K562 (cell line): ENCODE measurements around the gene ZFP57. TPM values are rescaled to one million over a fixed set of nuclear protein-coding genes. Genes with fewer than 3 reads are reported as not detected.
A peak's percentile ranks its signal among the peaks of the same experiment; 100 is the strongest.

Source experiments
- CHD1 ChIP-seq: fragments of 200-600 bp; sonication (generic); IDR thresholded peaks from one replicate; pipeline ENCODE4 v1.6.1; 2012; ENCODE audit warnings: mild to moderate bottlenecking, moderate library complexity, low read length, inconsistent platforms
- HNRNPH1 ChIP-seq: fragments of 200-400 bp; formaldehyde crosslinking; optimal IDR thresholded peaks from 2 replicates; pipeline ENCODE3; 2017; ENCODE audit warnings: low read depth, mild to moderate bottlenecking, low read length, moderate library complexity
- LARP7 ChIP-seq: fragments of 450-650 bp; IDR thresholded peaks from 2 replicates; pipeline ENCODE4 v1.6.1; 2016
- MEIS2 ChIP-seq: fragments of 450-650 bp; IDR thresholded peaks from 2 replicates; pipeline ENCODE4 v1.6.1; 2014; ENCODE audit warnings: mild to moderate bottlenecking; ENCODE audit not compliant: partially characterized antibody
- NCOA1 ChIP-seq: fragments of 450-650 bp; IDR thresholded peaks from 2 replicates; pipeline ENCODE4 v1.6.1; 2016; ENCODE audit warnings: low read depth
- POLR3G ChIP-seq: IDR thresholded peaks from 2 replicates; pipeline ENCODE4 v1.6.1; 2011; ENCODE audit not compliant: insufficient read length, insufficient replicate concordance; ENCODE audit errors: extremely low read depth
- SMC3 ChIP-seq: conservative IDR thresholded peaks from 2 replicates; pipeline ENCODE4 v1.6.1; 2011; ENCODE audit warnings: low read depth, low read length, improper control_type of control experiment; ENCODE audit not compliant: insufficient read depth
- ZFP36 ChIP-seq: fragments of 150-350 bp; IDR thresholded peaks from 2 replicates; pipeline ENCODE4 v1.6.1; 2018; ENCODE audit warnings: low read length, low read depth; ENCODE audit not compliant: partially characterized antibody
- ZNF583 ChIP-seq: fragments of 250-450 bp; sonication (Bioruptor Pico); IDR thresholded peaks from 2 replicates; pipeline ENCODE4 v1.4.0; 2020
- ZNF76 ChIP-seq: fragments of 250-450 bp; sonication (Bioruptor Pico); IDR thresholded peaks from 2 replicates; pipeline ENCODE4 v1.4.0; 2020; ENCODE audit warnings: mild to moderate bottlenecking, moderate library complexity, borderline replicate concordance
- ZZZ3 ChIP-seq: fragments of 450-650 bp; IDR thresholded peaks from 2 replicates; pipeline ENCODE4 v1.6.1; 2016; ENCODE audit warnings: antibody characterized with exemption, mild to moderate bottlenecking, moderate library complexity
- polyA plus RNA-seq, 8 experiments: library from polyadenylated mRNA; depleted of rRNA in 4 of 8; stranded (reverse) in 5 of 8; unstranded in 3 of 8; fragments of >200 nt; fragmentation: Nextera tagmentation in 2 of 8; fragmentation: Illumina TruSeq in 1 of 8; extraction: Ambion mirVana in 2 of 8; extraction: Trizol in 1 of 8; gene quantifications; 2 replicates each; pipeline versions ENCODE4 v1.2.1 to v1.2.3, GENCODE V29; 2011 to 2014; ENCODE audit warnings: inconsistent platforms in 1 of 8, missing spikeins in 1 of 8
- total RNA-seq, 7 experiments: library from RNA; depleted of rRNA in 6 of 7; stranded (reverse); fragments of >200 nt in 6 of 7; fragmentation: Illumina TruSeq in 2 of 7; extraction: Trizol in 2 of 7; gene quantifications; 2 replicates each; pipeline versions ENCODE4 v1.2.1 to v1.2.3, GENCODE V29; 2011 to 2021; ENCODE audit warnings: low replicate concordance in 1 of 7
- TF ChIP-seq, protein P1 (sequence below), 2 experiments: fragments of 450-650 bp; IDR thresholded peaks; 2 replicates each; pipeline ENCODE4 v1.6.1; 2016; ENCODE audit warnings: mild to moderate bottlenecking in 2 of 2, borderline replicate concordance in 1 of 2, low read depth in 1 of 2, moderate library complexity in 1 of 2
- TF ChIP-seq, protein P2 (sequence below): IDR thresholded peaks from 2 replicates; pipeline ENCODE4 v1.6.1; 2011; ENCODE audit not compliant: insufficient read length; ENCODE audit errors: extremely low read depth

Gene ZFP57
- total and polyA plus RNA-seq, 9 of the 15 experiments (the other 6 are each of a cell fraction or from before 2014, with no cell fraction given), result 0.04 to 0.28 (median 0.13) TPM

DNA sequence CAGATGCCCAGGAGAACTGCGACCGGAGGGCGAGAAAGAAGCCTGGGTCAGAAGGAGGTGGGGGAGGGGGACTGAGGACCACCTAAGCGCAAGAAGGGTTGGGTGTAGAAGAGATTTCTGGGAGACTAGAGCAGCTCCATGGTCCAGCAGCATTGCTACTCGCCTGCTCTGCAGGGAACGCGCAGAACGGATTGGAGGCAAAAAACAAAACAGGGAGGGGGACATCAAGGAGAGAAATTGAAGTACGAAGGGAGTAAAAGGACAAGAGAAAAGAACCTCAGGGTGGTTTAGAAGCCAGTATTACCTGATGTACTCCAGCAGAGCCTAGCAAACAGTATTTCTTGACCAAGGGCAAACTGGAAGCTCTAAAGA, 47.4 kb downstream of the ZFP57 start (continued):
- TF ChIP-seq, protein P1, sequence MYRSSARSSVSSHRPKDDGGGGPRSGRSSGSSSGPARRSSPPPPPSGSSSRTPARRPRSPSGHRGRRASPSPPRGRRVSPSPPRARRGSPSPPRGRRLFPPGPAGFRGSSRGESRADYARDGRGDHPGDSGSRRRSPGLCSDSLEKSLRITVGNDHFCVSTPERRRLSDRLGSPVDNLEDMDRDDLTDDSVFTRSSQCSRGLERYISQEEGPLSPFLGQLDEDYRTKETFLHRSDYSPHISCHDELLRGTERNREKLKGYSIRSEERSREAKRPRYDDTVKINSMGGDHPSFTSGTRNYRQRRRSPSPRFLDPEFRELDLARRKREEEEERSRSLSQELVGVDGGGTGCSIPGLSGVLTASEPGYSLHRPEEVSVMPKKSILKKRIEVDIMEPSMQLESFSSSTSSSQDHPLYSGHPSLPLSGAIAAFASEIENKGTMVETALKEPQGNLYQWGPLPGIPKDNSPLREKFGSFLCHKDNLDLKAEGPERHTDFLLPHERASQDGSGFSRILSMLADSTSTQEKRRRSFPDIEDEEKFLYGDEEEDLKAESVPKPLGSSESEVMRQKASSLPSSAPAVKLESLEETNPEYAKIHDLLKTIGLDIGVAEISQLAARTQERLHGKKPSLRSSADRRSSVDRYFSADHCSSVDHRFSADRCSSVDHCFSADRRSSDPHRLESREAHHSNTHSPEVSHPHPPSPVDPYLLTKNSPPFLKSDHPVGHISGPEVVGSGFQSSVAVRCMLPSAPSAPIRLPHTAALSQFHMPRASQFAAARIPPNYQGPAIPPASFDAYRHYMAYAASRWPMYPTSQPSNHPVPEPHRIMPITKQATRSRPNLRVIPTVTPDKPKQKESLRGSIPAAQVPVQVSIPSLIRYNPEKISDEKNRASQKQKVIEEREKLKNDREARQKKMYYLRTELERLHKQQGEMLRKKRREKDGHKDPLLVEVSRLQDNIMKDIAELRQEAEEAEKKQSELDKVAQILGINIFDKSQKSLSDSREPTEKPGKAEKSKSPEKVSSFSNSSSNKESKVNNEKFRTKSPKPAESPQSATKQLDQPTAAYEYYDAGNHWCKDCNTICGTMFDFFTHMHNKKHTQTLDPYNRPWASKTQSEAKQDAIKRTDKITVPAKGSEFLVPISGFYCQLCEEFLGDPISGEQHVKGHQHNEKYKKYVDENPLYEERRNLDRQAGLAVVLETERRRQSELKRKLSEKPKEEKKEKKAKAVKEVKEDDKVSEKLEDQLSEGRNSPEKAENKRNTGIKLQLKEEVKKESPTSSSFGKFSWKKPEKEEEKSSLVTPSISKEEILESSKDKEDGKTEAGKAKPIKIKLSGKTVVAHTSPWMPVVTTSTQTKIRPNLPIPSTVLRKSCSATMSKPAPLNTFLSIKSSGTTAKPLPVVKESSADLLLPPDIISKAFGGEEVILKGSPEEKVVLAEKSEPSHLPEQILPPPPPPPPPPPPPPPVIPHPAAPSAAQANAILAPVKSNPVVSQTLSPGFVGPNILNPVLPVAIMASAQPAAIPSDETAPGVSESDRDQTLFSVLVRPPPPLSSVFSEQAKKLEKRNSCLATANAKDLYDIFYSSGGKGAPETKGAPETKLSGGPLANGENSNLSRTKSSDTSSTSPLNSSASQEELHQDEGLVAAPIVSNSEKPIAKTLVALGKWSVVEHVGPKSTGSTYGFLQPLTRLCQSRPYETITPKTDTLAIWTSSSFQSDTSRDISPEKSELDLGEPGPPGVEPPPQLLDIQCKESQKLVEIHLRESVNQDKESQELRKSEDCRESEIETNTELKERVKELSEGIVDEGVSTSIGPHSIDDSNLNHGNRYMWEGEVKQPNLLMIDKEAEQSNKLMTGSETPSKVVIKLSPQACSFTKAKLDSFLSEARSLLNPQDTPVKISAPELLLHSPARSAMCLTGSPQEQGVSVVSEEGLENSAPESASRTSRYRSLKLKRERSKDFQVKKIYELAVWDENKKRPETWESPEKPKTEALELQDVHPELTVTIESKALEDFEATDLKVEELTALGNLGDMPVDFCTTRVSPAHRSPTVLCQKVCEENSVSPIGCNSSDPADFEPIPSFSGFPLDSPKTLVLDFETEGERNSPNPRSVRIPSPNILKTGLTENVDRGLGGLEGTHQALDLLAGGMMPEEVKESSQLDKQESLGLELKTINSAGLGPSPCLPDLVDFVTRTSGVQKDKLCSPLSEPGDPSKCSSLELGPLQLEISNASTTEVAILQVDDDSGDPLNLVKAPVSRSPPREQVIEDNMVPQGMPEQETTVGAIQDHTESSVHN (IDR thresholded peaks at IDR 0.05; ENCODE audit: borderline replicate concordance in 1 of 2, low read depth in 1 of 2), result no peak
- TF ChIP-seq ZNF76 (CRISPR knock-in tag) (no peak), CHD1 (peak; percentile 46), ZZZ3 (no peak), NCOA1 (0 out of 2 replicates have a peak, but pooled peaks have one; percentile 8), ZFP36 (no peak), MEIS2 (no peak), SMC3 (0 out of 2 replicates have a peak, but pooled peaks have one; percentile 2), POLR3G (no peak), ZNF583 (CRISPR knock-in tag) (0 out of 2 replicates have a peak, but pooled peaks have one; percentile 5), HNRNPH1 (no peak), LARP7 (0 out of 2 replicates have a peak, but pooled peaks have one; percentile 7)
- TF ChIP-seq, protein P2, sequence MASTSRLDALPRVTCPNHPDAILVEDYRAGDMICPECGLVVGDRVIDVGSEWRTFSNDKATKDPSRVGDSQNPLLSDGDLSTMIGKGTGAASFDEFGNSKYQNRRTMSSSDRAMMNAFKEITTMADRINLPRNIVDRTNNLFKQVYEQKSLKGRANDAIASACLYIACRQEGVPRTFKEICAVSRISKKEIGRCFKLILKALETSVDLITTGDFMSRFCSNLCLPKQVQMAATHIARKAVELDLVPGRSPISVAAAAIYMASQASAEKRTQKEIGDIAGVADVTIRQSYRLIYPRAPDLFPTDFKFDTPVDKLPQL, result no peak
